Measurements from ENCODE around the gene UBE2E3. TPM values are rescaled to one million over a fixed set of nuclear protein-coding genes. Genes with fewer than 3 reads are reported as not detected.

UBE2E3 gene
- total RNA-seq, 1 donor from 2014 or later = 74.2 TPM

GRCh38 chr2:181112916-181113315 lies 132.5 kb downstream of the UBE2E3 start:
- Mint-ChIP-seq H3K4me1 (ENCODE audit: low read depth) (no peaks in the 10 kb centered on the region), H3K9me3 (ENCODE audit: low read depth) (no peaks in the 10 kb centered on the region), H3K27me3 (ENCODE audit: low read depth) (no peaks in the 10 kb centered on the region), H3K27ac (ENCODE audit: unreplicated experiment) (no peak overlapping the region), H3K4me3 (ENCODE audit: unreplicated experiment) (no peak overlapping the region), H3K36me3 (ENCODE audit: low read depth) (no peaks in the 10 kb centered on the region)
- DNase-seq (ENCODE audit: low spot score) = no peak
- TF ChIP-seq CTCF (IDR thresholded peaks at IDR 0.05) = no peak

Data from chondrocyte (in vitro differentiated cells).